Ascending aorta (tissue), 2 donors: ENCODE data around the gene ARHGAP24. TPM values are rescaled to one million over a fixed set of nuclear protein-coding genes. Genes with fewer than 3 reads are reported as not detected.

Experiments used
- DNase-seq, 2 donors: peaks; one replicate each; pipeline ENCODE4 v3.0.0-alpha.2; 2019; ENCODE audit warnings: low spot score in 2 of 2
- H3K27ac ChIP-seq, 2 donors: fragments of 200-600 bp; sonication (generic); one replicate each; pipeline ENCODE4 v1.5.1; 2016 to 2017; ENCODE audit warnings: mild to moderate bottlenecking in 1 of 2
- H3K27me3 ChIP-seq: fragments of 200-600 bp; sonication (generic); one replicate; pipeline ENCODE4 v1.5.1; 2017
- H3K36me3 ChIP-seq, 2 donors: fragments of 200-600 bp; sonication (generic); one replicate each; pipeline ENCODE4 v1.5.1; 2016
- H3K4me1 ChIP-seq, 2 donors: fragments of 200-600 bp; sonication (generic); one replicate each; pipeline ENCODE4 v1.5.1; 2016 to 2017; ENCODE audit warnings: mild to moderate bottlenecking in 1 of 2
- H3K4me3 ChIP-seq, 2 donors: fragments of 200-600 bp; sonication (generic); one replicate each; pipeline ENCODE4 v1.5.1; 2016 to 2017; ENCODE audit warnings: mild to moderate bottlenecking in 1 of 2
- H3K9me3 ChIP-seq, 2 donors: fragments of 200-600 bp; sonication (generic); one replicate each; pipeline ENCODE4 v1.5.1; 2016
- intact Hi-C: fragments of 100-400 bp; cut with DNase I; formaldehyde crosslinking; loops from one replicate; pipeline ENCODE4 v1.15.1; 2023
- total RNA-seq: library from RNA; depleted of rRNA; stranded (reverse); fragments of >200 nt; gene quantifications from one replicate; pipeline ENCODE4 v1.1.0, GENCODE V29; 2016
- TF ChIP-seq, protein P1 (sequence below), 3 experiments: fragments of 200-600 bp in 2 of 3; fragments of 450-650 bp in 1 of 3; sonication (generic) in 2 of 3; IDR thresholded peaks; one replicate each; pipeline ENCODE4 v1.5.1; 2016 to 2019; ENCODE audit warnings: antibody characterized with exemption in 3 of 3, mild to moderate bottlenecking in 1 of 3, moderate library complexity in 1 of 3

ARHGAP24 gene
- total RNA-seq, 1 donor from 2014 or later: 13.9 TPM

DNA sequence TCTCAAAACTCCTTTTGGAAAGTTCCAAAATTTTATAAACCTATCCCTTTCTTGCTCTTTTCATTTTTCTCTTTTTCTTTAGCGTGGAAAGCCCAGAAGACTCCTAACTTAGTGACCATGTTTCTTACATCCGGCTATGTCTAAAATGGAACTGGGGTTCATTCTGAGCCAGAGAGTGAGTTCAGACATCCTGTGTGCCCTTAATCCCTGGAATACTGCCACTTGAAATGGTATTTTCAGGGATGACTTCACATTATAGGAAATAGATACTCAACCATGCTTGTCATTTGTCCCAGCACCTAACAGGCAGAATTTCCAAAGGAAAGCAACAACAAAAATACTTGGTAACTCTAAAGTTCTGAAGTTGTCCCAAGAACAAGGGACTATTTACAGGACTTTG, 379.6 kb downstream of the ARHGAP24 start:
- Histone ChIP-seq H3K9me3 (peaks cover 0 to 7% of the 10 kb centered on the region in 2 donors), H3K4me3 (no peak overlapping the region), H3K36me3 (no peaks in the 10 kb centered on the region), H3K4me1 (peaks cover 0 to 6% of the 10 kb centered on the region in 2 donors), H3K27me3 (no peaks in the 10 kb centered on the region), H3K27ac (peak overlapping the region; percentile 34 to 68)
- TF ChIP-seq, protein P1, sequence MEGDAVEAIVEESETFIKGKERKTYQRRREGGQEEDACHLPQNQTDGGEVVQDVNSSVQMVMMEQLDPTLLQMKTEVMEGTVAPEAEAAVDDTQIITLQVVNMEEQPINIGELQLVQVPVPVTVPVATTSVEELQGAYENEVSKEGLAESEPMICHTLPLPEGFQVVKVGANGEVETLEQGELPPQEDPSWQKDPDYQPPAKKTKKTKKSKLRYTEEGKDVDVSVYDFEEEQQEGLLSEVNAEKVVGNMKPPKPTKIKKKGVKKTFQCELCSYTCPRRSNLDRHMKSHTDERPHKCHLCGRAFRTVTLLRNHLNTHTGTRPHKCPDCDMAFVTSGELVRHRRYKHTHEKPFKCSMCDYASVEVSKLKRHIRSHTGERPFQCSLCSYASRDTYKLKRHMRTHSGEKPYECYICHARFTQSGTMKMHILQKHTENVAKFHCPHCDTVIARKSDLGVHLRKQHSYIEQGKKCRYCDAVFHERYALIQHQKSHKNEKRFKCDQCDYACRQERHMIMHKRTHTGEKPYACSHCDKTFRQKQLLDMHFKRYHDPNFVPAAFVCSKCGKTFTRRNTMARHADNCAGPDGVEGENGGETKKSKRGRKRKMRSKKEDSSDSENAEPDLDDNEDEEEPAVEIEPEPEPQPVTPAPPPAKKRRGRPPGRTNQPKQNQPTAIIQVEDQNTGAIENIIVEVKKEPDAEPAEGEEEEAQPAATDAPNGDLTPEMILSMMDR (IDR thresholded peaks at IDR 0.05): no peak
- intact Hi-C loops: no loop called here
- DNase-seq: no peak

DNA sequence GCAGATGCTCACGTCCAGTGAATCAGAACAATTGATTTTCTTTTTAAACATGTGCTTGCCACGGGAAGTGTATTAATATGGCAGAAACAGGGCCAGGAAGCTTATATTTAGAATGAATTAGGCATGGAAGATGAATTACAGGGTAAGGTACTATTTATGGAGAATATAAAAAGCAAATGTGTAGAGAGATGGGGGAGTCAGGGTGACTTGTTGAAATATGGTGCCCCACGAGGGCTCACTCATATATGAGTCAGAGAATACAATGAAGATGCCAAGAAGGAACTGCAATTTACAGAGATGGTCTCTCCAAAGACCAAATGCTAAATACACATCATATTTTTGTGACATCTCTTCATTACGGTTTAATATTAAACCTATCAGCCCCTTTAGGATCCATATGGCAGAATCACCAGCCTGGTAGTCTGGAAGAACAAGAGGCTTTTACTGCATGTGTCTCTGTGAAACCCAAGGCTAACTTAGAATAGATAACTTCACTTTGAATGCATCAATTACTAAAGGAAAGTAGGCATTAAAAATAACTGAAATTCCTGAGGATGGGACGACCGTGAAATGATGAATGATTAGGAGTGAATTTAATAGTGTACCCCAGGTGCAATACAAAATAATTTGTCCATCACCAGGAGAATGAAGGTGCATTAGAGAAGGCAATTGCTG, 385.3 kb downstream of the ARHGAP24 start:
- Histone ChIP-seq H3K27ac (peak overlapping the region; percentile 62 to 69), H3K36me3 (no peaks in the 10 kb centered on the region), H3K9me3 (no peaks in the 10 kb centered on the region), H3K4me3 (no peak overlapping the region), H3K27me3 (no peaks in the 10 kb centered on the region), H3K4me1 (peaks cover 0 to 23% of the 10 kb centered on the region in 2 donors)
- DNase-seq: no peak
- TF ChIP-seq, protein P1 (IDR thresholded peaks at IDR 0.05): no peak
- intact Hi-C loops: no loop called here

DNA sequence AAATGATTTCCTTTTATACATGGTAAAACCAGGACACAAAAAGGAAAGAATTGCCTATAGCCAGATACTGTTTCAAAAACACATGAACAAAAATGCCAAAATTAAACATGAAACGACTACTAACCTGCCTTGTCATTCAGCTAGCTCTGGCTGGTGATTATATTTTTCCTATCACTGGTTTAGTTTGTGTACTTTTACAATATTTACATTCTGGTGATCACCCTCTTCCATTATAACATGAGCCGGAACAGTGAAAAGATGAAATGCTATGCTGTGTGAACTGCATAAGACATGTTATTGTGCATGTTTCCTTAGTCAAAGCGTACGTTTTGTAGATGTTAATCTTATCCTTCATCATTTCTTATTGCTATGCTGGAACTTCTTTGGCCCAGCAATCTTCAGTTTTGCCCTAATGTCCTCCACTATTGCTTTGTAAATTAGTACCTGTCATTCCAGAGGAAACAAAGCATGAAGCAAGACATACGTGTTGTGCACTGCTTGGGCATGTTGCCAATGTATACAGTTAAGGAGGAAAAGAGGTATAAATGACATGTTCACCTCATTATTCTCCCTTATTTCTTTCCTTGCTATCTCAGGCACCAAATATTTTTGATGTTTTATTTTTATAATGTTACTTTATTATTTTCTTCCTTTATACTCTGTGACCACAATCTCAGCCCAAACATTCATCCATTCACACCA, 386.3 kb downstream of the ARHGAP24 start:
- intact Hi-C loops: no loop called here
- Histone ChIP-seq H3K27me3 (no peaks in the 10 kb centered on the region), H3K4me3 (no peak overlapping the region), H3K4me1 (peaks cover 0 to 29% of the 10 kb centered on the region in 2 donors), H3K9me3 (no peaks in the 10 kb centered on the region), H3K27ac (peak overlapping the region; percentile 60 to 72), H3K36me3 (no peaks in the 10 kb centered on the region)
- TF ChIP-seq, protein P1 (IDR thresholded peaks at IDR 0.05): no peak
- DNase-seq: no peak

DNA sequence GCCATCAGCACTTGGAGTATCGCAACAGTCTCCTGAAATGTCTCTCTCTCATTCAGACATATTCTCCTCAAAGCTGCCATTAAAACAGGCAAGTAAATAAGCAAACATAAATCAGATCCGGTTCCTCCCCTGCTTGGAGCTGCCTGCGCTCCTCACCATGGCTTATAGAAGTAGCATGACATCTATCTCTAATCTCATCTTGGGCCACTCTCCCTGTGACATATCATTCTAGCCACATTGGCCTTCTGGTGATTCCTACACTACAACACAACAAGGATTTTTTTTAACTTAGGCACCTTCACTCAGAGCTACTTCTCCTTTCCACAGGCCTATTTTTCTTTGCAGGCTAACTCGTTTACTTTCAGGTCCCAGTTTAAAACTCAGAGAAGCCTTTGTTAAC, 387.9 kb downstream of the ARHGAP24 start:
- intact Hi-C loops: no loop called here
- Histone ChIP-seq H3K27me3 (no peaks in the 10 kb centered on the region), H3K27ac (peak overlapping the region; percentile 60 to 72), H3K4me1 (peaks cover 0 to 36% of the 10 kb centered on the region in 2 donors), H3K4me3 (no peak overlapping the region), H3K9me3 (no peaks in the 10 kb centered on the region), H3K36me3 (no peaks in the 10 kb centered on the region)
- TF ChIP-seq, protein P1 (IDR thresholded peaks at IDR 0.05): no peak
- DNase-seq: no peak

GRCh38 chr4:85864259-85865205, 389.6 kb downstream of the ARHGAP24 start:
- Histone ChIP-seq H3K36me3 (no peaks in the 10 kb centered on the region), H3K4me1 (peaks cover 0 to 35% of the 10 kb centered on the region in 2 donors), H3K9me3 (no peaks in the 10 kb centered on the region), H3K4me3 (no peak overlapping the region), H3K27me3 (no peaks in the 10 kb centered on the region), H3K27ac (peak overlapping the region; percentile 60 to 72)
- TF ChIP-seq, protein P1 (IDR thresholded peaks at IDR 0.05): no peak
- intact Hi-C loops: loop anchor here (5.0 kb wide), 3 partner anchors 37 to 82 kb away; no protein-coding TSS in a partner anchor
- no peak for DNase-seq
